GM21825 (cell line): ENCODE data around the gene TIAM2.

ENCODE experiments used
- ATAC-seq: cut with Tn5 transposase; IDR thresholded peaks from one replicate; pipeline ENCODE4 v1.9.1; 2021; ENCODE audit warnings: mild to moderate bottlenecking, moderate library complexity; ENCODE audit not compliant: unreplicated experiment

TIAM2 gene

DNA sequence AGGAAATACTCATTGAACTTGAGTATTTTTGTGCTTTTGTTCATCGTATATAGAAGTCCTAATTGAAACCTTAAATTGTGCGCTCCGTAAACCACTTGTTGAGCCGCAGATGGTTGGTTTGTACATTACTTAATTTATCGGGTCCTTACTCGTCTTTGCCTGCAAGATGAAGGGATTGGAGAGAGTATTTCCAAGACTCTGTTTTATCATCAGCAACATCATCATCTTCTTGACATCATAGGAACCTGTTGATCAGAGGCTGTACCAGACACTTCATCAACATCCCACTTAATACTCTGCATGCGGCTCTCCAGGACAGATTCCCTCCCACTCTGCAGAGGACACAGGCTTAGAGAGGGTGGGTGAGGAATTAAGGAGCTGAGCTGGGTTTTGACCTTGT lies 28.6 kb downstream of the TIAM2 start:
- ATAC-seq = no peak

- ATAC-seq = no peak
Observed at GRCh38 chr6:155024391-155025027, 29.4 kb downstream of the TIAM2 start.

DNA sequence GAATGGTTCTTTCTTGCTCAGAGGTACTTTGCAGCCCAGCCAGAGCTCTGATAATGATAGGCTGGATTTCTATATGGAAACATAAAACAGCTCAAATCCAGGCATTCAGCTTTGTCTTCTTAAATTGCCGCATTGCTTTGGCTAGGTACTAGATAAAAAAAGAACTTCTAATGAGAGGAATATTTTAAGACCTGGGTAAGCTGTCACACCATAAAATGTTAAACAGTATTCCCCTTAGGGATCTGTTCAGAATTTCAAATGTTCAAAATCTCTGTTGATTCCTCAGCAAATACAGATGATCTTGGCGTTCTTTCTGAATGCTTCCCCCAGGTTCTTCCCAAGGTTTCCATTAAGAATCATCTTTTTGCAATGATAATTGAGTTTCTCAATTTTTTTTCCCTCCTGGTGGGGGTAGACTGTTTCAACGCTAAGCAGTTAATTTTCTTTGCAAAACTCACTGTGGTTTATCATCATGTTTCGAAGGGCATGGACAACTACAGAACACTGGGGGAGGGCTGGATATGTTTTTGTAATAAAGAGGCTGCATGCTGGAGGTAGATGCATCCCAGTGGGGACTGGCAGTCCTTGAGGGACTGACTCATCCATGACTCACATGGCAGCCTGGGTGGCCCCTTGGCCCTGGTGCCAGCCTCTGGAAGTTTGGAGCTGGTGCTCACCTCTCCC lies 31.0 kb downstream of the TIAM2 start:
- ATAC-seq = no peak

- ATAC-seq = no peak
Observed at GRCh38 chr6:155026706-155027045, 31.6 kb downstream of the TIAM2 start.

GRCh38 chr6:155030148-155030720 lies 35.1 kb downstream of the TIAM2 start:
- no peak for ATAC-seq

DNA sequence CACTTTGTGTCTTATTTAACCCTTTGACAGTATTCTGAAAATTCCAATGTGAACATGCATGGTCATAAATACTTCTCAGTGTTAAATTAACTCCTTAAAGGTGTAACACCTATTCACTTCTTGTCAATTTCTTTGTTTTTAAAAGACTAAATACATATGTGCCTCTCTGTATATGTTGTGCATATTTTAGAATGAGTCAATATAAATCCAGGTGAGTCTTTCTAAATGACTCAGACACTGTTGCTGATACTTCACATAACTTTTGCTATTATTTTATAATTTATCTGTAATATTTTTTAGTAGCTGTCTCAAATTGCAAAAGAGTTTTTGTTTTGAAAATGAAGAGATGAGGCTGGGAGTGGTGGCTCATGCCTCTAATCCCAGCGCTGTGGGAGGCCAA lies 36.0 kb downstream of the TIAM2 start:
- no peak for ATAC-seq

DNA sequence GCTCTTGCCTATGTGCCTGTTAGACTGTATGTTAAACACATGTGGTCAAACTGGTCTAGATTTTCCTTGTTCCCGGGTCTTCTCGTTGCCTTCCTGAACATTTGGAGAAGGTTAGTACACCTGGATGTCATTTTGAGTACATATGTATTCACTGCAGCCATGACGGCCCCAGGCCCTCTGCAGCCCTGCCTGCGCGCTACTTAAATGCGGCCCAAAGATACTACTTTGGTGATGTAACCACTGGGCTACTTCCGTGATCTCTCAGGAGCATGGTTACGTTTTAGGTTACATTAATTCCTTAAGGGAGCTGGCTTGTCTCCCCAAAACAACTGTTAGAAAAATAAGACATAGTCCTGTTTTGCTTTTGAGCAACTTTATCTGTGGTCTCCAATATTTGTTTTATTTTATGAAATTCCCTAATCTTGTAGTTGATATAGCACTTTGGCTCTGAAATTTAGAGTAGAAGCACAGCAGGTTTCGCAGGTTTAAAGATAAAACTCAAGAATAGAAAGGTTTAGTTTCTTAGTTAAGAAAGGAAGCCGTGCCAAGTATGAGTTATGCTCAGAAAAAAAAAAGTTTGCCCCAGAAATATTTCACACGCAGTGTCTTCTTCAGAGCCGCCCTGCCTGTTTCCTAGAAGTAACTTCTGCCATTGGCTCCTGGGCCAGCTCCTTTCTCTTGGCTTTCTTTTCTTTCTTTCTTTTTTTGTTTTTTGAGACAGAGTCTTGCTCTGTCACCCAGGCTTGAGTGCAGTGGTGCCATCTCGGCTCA lies 38.1 kb downstream of the TIAM2 start:
- no peak for ATAC-seq

DNA sequence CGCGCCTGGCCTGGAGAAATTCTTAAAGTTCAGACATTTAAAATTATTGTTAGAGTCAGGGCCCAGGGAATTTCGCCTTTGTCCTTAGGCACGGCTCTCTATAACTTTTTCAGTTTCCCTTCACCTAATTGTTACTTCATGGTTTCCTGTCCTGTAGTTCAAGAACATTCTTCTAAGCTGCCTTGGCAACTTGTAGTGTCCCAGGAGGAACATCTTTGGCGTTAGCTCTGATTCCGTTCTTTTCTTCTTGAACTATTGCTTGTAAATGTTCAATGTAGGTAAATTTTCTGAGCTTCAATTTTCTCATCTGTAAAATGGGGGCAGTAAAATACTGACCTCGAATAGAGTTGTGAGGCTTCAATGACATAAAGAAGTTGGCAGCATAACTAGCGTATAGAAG lies 41.8 kb downstream of the TIAM2 start:
- no peak for ATAC-seq

DNA sequence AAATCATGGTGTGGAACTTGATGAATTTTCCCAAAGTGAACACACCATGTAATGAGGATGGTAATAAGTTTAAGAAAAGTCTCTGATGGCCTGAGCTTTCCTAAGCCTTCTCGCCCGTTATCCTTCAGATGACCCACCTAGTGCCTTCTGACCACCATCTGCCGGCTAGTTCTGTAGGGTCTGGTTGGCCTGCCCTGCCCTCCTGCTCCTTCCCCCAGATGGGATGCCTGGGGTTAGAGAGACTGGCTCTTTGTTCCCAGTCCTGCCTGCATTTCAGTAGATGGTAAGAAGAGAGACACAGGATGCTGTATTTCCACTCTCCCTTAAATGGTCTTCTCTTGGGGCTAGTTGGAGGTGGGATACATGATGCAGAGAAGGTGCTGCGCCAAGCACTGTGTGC lies 43.0 kb downstream of the TIAM2 start:
- ATAC-seq = no peak

GRCh38 chr6:155038527-155038926 lies 43.4 kb downstream of the TIAM2 start:
- no peak for ATAC-seq

DNA sequence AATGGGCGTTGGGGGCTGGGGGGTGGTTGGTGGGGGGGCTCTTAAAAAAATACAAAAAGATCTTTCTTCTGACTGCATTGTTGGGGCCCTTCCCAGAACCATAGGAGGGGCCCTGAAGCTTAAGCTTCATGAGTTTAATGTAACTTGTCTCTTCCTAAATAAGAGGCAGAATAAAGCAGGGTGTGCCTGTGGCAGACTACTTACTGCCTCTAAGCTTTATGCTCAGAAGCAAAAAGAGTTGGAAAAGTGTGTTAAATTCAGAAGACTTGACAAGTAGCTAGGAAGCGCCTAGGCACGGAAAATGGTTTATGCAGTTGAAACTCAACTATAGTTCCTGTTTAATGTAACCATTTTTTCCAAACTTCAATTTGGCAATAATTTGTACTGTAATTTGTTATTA lies 44.5 kb downstream of the TIAM2 start:
- ATAC-seq = no peak

GRCh38 chr6:155040154-155040553 lies 45.0 kb downstream of the TIAM2 start:
- ATAC-seq = no peak

DNA sequence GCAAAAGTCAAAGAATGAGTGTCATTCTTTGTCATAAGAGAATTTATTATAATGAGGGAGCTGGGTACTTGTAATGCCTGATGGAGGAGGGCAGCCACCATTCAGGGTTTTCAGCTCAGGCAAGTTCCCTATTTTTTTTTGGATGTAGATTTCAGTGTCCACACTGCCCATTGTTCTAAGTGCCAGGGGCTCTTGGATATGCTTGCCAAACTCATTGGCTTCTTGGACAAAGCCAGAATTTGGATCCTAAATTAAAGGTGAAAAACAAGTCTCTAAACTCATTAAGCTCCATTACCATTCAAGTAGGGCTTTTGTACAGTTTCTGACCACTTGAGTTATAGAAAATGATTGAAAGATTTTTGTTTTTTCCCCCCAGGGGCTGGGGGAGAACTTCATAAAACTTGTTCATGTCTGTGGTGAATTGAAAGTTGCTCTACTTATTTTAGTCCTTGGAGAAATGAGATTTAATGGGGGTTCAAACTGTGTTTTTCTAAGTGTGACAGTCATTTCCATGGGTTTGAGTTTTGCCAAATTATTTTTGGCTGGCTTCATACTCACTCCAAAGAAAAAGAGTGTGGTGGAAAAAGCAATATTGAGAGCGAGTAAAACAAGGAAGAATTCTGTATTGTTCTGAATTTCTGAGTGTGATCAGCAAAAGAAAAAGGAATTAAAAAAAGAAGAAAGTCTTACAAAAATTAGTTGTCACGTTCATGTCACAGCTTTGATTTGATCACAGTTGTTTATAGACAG lies 46.0 kb downstream of the TIAM2 start:
- ATAC-seq = no peak

DNA sequence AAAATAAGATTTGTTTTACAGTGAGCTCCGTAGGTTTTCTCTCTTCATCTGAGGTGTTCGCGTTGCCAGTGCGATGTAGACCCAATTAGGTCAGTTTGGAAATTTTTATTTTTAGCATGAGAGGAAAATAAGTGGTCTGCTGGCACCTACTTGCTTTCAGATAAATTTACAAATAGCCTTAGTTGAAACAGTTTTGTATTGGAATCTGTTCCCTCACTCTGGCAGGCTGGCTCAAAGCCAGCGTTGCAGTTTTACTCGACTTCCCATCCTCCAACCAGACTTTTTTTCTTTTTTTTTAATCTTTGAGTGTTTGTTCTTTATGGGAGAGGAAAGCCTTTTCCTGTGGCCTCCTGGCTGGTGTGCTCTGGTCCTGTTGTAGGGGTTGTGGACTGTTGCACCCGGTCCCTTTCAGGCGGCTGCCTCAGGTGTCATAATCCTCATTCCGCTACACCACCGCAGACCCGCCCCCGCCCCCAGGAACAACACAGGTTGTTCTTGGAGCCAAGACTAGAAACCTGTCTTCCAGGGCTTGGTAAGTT lies 46.7 kb downstream of the TIAM2 start:
- ATAC-seq = no peak

DNA sequence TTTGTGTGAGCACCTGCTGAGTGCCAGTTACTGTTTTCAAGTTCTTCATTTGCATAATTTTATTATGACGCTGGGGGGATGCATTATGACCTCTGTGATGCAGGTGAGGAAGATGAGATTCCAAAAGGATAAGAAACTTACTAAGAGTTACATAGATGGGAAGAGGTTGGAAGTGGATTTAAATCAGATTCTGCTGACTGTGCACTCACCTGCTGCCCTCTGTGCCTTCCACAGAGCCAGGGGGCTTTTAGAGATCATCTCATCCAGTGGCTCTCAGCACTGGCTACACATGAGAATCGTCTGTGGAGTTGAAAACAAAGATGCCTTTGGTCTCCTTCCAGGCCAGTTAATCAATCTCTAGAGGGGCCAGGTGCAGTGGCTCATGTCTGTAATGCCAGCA lies 47.9 kb downstream of the TIAM2 start:
- no peak for ATAC-seq

GRCh38 chr6:155045561-155046404 lies 50.7 kb downstream of the TIAM2 start:
- ATAC-seq = no peak

- no peak for ATAC-seq
Observed at GRCh38 chr6:155047523-155047922, 52.4 kb downstream of the TIAM2 start.

DNA sequence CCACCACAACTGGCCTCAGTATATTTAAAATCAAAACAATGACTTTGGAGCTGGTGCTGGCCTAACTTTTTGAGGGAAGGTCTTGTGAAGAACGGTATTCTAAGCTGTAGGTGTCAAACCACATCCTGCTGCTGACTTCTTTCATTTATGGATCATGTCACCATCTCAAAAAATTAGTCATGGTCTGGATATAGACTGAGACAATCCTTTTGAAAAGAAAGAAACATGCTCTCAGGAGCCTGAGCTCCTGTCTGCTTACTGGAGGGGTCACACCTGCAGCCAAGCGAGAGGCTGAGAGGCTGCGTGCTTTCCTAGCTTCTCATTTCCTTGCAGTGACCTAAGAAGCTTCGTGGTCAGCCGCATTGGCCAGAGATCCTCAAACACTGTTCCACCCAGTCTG lies 55.2 kb downstream of the TIAM2 start:
- ATAC-seq = peak; percentile 89

DNA sequence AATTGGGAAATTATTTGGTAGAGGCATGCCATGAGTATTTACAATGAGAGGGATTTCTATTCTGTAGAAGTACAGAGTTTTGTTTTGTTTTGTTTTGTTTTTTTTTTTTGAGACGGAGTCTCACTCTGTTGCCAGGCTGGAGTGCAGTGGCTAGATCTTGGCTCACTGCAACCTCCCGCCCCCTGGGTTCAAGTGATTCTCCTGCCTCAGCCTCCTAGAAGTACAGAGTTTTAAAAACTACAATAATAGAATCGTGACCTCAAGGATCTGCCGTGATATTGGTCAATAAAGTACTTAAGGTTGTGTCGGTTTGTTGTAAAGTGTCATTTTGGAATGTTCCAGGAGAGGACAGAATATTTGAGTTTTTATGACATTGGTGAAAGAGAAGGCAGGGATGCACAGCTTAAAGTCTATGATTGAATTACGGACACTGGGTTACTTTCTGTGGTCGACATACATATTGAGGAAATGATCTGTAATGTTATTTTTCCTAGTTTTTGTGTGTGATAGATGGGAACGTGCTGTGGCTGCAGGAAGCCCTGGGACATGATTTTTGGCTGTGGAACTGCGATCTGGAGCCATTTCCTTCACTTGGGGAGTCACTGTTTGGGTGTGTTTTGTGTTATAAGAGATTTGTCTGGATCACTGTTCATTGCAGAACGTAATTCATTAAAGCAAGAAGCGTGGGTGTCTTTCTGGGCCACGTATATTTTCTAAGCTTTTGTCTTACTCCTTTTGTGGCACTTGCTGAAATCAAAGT lies 59.6 kb downstream of the TIAM2 start:
- no peak for ATAC-seq
